Limb (tissue), 2 donors: ENCODE measurements around the gene TDRD6.
"Not testable (repeated sequence)": the region's sequence is repeated elsewhere in the genome, so short reads cannot be mapped to it uniquely, and the experiment has no call there.

Source experiments
- DNase-seq, 2 donors: peaks; one replicate each; pipeline ENCODE4 v3.0.0-alpha.2; 2016; ENCODE audit errors: extremely low spot score in 2 of 2

Gene TDRD6

DNA sequence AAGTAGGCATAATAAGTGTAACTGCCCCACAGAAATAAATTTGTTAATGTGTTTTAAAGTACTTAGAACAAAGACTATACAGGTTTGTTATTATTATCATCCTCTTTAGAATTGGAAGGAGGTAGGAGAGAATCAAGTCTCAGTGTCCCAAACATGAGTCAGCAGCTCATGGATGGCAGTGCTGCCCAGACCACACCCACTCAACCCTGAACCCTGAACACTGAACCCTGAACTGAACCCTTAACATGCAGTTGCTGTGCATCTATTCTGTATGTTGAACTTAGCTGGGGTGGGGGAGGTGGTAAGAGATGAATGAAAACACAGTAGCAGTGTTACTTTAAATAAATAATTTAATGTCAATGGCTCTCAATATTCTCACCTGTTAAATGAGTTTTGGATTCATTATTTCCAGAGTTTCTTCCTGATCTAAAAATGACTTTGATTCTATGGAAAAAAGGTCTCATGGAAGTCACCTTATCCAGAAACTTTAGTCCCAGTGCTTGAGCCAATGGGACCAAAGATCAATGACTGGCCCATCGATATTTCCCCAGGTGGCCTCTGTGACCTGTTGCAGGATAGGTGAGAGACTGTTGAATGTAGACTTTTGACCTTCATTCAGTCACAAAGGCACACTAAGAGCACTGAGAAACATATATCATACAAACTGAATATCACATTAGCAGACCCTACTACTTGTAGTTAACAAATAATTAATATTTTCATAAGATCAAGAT lies 55.9 kb downstream of the TDRD6 start:
- no peak for DNase-seq

DNA sequence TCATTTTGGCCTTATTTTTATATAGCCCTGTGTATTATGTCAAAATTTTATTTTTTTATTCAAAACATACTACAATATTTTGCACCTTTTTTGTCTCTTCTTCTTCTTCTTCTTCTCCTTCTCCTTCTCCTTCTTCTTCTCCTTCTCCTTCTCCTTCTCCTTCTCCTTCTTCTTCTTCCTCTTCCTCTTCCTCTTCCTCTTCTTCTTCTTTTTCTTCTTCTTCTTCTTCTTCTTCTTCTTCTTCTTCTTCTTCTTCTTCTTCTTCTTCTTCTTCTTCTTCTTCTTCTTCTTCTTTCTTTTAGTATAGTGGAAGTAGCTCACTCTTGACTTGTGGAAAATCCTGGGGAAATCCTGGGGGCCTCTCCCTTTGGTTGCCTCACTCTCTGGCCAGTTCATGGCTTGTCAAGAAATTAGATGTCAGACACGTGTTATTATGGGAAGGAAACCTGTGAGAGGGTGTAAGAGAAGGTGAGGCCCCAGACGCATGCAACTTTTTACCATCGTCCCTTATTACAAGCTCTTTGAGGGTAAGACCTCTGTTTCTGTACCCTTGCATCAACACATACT lies 56.6 kb downstream of the TDRD6 start:
- not testable (repeated sequence) for DNase-seq

GRCh38 chr6:46745973-46746372 lies 58.3 kb downstream of the TDRD6 start:
- no peak for DNase-seq

DNA sequence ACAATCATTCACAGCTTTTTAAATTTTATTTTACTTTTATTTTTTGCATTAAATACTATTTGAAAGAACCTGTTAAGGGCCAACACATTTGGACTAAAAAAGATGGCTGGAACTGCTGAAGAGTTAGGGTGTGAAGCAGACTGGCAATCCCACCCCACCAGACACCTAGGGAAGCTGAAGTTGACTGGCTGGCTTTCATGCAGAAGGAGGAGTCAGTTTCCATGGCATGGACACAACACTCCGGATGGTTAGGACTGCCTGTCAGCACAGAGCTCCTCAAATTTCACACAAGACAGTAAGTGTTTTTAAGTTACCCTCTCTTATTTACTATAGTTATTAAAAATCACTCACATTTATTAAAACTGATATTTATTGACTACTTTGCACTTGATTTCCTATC lies 59.0 kb downstream of the TDRD6 start, which contains the start of gene ANKRD66:
TSS of gene ANKRD66 (plus strand) at position 238 of the 400 bp plus-strand sequence. CDS start 5,016 bp downstream, outside the sequence.
- no peak for DNase-seq

- no peak for DNase-seq
These were observed 61.3 kb downstream of the TDRD6 start for GRCh38 chr6:46748940-46749503.

- DNase-seq: no peak
These were observed 62.0 kb downstream of the TDRD6 start for GRCh38 chr6:46749731-46750130.

DNA sequence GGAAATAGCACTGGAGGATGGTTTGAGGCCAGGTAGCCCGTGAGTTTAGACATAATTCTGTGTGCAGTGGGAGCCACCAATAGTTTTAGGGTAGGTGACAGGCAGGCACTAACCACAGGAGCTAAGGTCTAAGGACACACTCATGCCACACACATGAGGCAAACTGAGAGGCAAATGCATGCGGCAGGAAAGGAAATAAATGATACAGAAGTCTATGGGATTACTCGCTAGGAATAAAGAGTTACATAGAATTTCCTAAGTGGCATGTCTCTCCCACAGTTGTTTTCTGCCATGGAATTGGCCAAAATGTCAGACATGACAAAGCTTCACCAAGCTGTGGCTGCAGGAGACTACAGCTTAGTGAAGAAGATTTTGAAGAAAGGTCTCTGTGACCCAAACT lies 64.0 kb downstream of the TDRD6 start:
- DNase-seq: no peak
